GM23248 (cell line): ENCODE results near the gene MFF. TPM values are rescaled to one million over a fixed set of nuclear protein-coding genes. Genes with fewer than 3 reads are reported as not detected.

Experiments used
- DNase-seq: peaks from one replicate; pipeline ENCODE4 v3.0.0-alpha.2; 2015
- H2AFZ ChIP-seq: fragments of 200-600 bp; sonication (generic); 2 replicates; pipeline ENCODE4 v1.6.1; 2016; ENCODE audit warnings: antibody characterized with exemption
- H3F3A ChIP-seq: fragments of 200-600 bp; sonication (generic); 2 replicates; pipeline ENCODE4 v1.6.1; 2016; ENCODE audit warnings: mild to moderate bottlenecking, antibody characterized with exemption, mixed run types; ENCODE audit not compliant: insufficient read depth
- H3K27ac ChIP-seq: fragments of 200-600 bp; sonication (generic); 2 replicates; pipeline ENCODE4 v1.5.1; 2016; ENCODE audit warnings: mild to moderate bottlenecking
- H3K27me3 ChIP-seq: fragments of 200-600 bp; sonication (generic); replicated peaks from 2 replicates; pipeline ENCODE4 v1.6.1; 2016; ENCODE audit warnings: mild to moderate bottlenecking; ENCODE audit not compliant: insufficient read depth
- H3K36me3 ChIP-seq: fragments of 200-600 bp; sonication (generic); 2 replicates; pipeline ENCODE4 v1.6.1; 2016; ENCODE audit warnings: low read depth, mild to moderate bottlenecking
- H3K4me1 ChIP-seq: fragments of 200-600 bp; sonication (generic); 2 replicates; pipeline ENCODE4 v1.6.1; 2016; ENCODE audit warnings: mild to moderate bottlenecking; ENCODE audit not compliant: insufficient read depth
- H3K4me2 ChIP-seq: fragments of 200-600 bp; sonication (generic); one replicate; pipeline ENCODE4 v1.6.1; 2016; ENCODE audit warnings: mild to moderate bottlenecking; ENCODE audit not compliant: unreplicated experiment
- H3K4me3 ChIP-seq: fragments of 200-600 bp; sonication (generic); 2 replicates; pipeline ENCODE4 v1.5.1; 2016; ENCODE audit warnings: mild to moderate bottlenecking
- H3K79me2 ChIP-seq: fragments of 200-600 bp; sonication (generic); 2 replicates; pipeline ENCODE4 v1.6.1; 2016; ENCODE audit warnings: mild to moderate bottlenecking; ENCODE audit not compliant: insufficient read depth
- H3K9ac ChIP-seq: fragments of 200-600 bp; sonication (generic); 2 replicates; pipeline ENCODE4 v1.6.1; 2016; ENCODE audit warnings: mild to moderate bottlenecking
- H3K9me2 ChIP-seq: fragments of 200-600 bp; sonication (generic); 2 replicates; pipeline ENCODE4 v1.6.1; 2016; ENCODE audit warnings: mixed run types, mild to moderate bottlenecking, moderate library complexity; ENCODE audit not compliant: insufficient read depth
- H3K9me3 ChIP-seq: fragments of 200-600 bp; sonication (generic); one replicate; pipeline ENCODE4 v1.6.1; 2017; ENCODE audit warnings: low read depth
- H4K20me1 ChIP-seq: fragments of 200-600 bp; sonication (generic); 2 replicates; pipeline ENCODE4 v1.6.0; 2016; ENCODE audit not compliant: insufficient read depth
- EZH2 ChIP-seq: fragments of 200-600 bp; sonication (generic); IDR thresholded peaks from 2 replicates; pipeline ENCODE4 v1.6.1; 2018; ENCODE audit warnings: antibody characterized with exemption, mild to moderate bottlenecking; ENCODE audit not compliant: insufficient read depth, poor library complexity, severe bottlenecking
- EZH2phosphoT487 ChIP-seq: fragments of 200-600 bp; sonication (generic); IDR thresholded peaks from 2 replicates; pipeline ENCODE4 v1.6.1; 2018; ENCODE audit warnings: antibody characterized with exemption, moderate library complexity, mild to moderate bottlenecking, low read depth; ENCODE audit not compliant: insufficient read depth
- WGBS, 2 experiments: methylation state at CpG; one replicate each; pipeline ENCODE4 v1.1.6; 2015 to 2017; ENCODE audit warnings: low lambda C conversion rate in 2 of 2, low coverage in 1 of 2; ENCODE audit errors: missing lambda C conversion rate in 2 of 2; 5-methylcytosine and 5-hydroxymethylcytosine counted together
- in situ Hi-C: fragments of 300-500 bp; cut with MboI; formaldehyde crosslinking; loops from 2 replicates; pipeline ENCODE4 v1.15.0; 2020
- polyA plus RNA-seq: library from polyadenylated mRNA; unstranded; fragments of >200 nt; fragmentation: Nextera tagmentation; extraction: Ambion mirVana; gene quantifications from 2 replicates; pipeline ENCODE4 v1.2.1, GENCODE V29; 2016
- total RNA-seq: library from RNA; depleted of rRNA; stranded (reverse); fragments of >200 nt; shearing (Covaris generic); gene quantifications from 2 replicates; pipeline ENCODE4 v1.2.3, GENCODE V29; 2014

MFF gene
- total and polyA plus RNA-seq, 2 experiments from 2014 or later: 250 to 301 TPM

DNA sequence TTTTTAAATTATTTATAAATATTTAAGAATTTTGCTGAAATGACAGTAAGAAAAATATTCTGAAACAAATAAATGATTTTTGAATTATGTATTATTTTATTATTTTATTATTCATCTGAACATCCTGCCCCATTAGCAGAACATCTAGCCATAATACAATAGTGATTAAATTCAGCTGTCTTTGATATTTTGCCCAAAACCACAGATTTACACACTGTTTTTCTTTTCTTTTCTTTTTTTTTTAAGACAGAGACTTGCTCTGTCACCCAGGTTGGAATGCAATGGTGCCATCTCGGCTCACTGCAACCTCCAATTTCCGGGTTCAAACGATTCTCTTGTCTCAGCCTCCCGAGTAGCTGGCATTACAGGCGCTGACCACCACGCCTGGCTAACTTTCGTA lies 64.6 kb downstream of the MFF start:
- Histone ChIP-seq H3K4me3 (no peak overlapping the region), H2AFZ (no peak overlapping the region), H3K79me2 (no peaks in the 10 kb centered on the region), H3K27me3 (no peaks in the 10 kb centered on the region), H3K9ac (no peak overlapping the region; the same call in 1 of the 2 replicates), H3K9me3 (no peaks in the 10 kb centered on the region), H3K4me1 (peaks cover 41% of the 10 kb centered on the region), H3K27ac (peak overlapping the region; percentile 82), H3K36me3 (no peaks in the 10 kb centered on the region), H4K20me1 (no peaks in the 10 kb centered on the region), H3K9me2 (no peaks in the 10 kb centered on the region), H3K4me2 (no peak overlapping the region), H3F3A (peaks cover 27% of the 10 kb centered on the region)
- TF ChIP-seq EZH2phosphoT487 (no peak), EZH2 (no peak)
- DNase-seq: no peak
- WGBS, 2 experiments: 88 to 95% methylated on average over 7 of the region's 7 CpGs
- in situ Hi-C loops: no loop called here

DNA sequence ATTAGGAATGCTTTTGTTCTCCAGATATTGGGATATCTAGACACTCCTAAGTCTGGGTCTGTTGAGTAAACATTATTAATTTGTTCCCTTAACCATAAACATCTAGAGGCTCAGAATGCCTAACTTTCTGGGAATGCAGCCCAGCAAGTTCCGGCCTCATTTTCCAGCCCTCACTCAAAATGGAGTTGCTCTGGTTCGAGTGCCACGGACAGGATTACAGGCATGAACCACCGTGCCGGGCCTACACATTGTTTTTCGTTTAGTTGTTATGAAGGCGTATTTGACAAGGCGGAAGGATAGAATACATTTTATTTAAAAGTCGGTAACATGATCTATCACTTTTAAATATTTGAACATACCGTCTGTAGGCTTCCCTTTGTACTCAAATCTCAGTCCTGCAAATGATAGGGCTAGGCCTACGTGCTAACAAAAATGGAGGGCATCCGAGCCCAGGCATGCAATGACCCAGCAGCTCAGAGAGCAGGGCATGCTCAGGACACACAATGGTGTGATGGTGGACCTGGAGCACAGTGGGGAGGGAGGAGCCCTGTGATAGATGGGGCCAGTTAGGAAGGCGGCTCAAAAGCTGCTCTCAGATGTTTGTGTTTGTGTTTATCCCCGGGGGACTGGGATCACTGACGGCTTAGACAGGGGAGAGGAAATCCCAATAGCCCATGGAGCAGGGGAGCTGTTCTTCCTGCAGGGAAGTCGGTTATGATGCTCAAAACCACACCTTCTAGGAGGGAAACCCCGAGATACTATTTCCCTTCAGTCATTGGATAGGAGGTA lies 65.6 kb downstream of the MFF start:
- no peak overlapping the region for H3K4me2 ChIP-seq
- TF ChIP-seq EZH2phosphoT487 (no peak), EZH2 (no peak)
- DNase-seq: no peak
- no peak overlapping the region for H3K27ac ChIP-seq
- peaks cover 41% of the 10 kb centered on the region for H3K4me1 ChIP-seq
- no peak overlapping the region for H3K4me3 ChIP-seq
- H3F3A ChIP-seq: peaks cover 23% of the 10 kb centered on the region
- no peak overlapping the region for H2AFZ ChIP-seq
- in situ Hi-C loops: no loop called here
- H3K9me3 ChIP-seq: no peaks in the 10 kb centered on the region
- H3K9ac ChIP-seq: no peak overlapping the region
- no peaks in the 10 kb centered on the region for H3K79me2 ChIP-seq
- no peaks in the 10 kb centered on the region for H4K20me1 ChIP-seq
- H3K9me2 ChIP-seq: no peaks in the 10 kb centered on the region
- WGBS, 2 experiments: 85 to 88% methylated on average over 17 of the region's 17 CpGs
- no peaks in the 10 kb centered on the region for H3K27me3 ChIP-seq
- H3K36me3 ChIP-seq: no peaks in the 10 kb centered on the region

DNA sequence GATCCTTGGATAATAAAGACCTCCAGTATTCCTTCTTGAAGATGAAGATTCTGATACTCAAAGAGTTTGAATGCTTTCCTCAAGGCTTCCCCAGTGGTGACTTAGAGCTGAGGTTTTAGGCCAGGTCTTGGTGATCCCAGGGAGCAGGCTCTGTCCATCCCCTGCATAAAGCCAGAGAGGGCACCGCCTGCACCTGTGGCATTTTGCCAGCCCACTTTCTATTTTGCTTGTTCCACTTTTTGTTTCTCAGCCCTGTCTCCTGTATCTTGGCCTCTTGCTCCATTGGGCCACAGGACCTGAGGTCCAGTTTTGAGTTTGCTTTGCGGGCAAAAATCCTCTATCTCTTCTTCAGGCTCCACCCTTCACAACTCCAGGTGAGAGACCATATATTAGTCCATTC lies 69.3 kb downstream of the MFF start:
- Histone ChIP-seq H3F3A (peaks cover 18% of the 10 kb centered on the region), H3K27ac (0 out of 2 replicates have a peak overlapping the region, but pooled peaks have one; percentile 13), H3K4me3 (no peak overlapping the region), H2AFZ (no peak overlapping the region), H3K4me1 (peaks cover 27% of the 10 kb centered on the region), H3K4me2 (no peak overlapping the region), H3K9me3 (no peaks in the 10 kb centered on the region), H3K79me2 (no peaks in the 10 kb centered on the region), H3K9ac (peak overlapping the region; percentile 49; the same call in 1 of the 2 replicates), H3K27me3 (no peaks in the 10 kb centered on the region), H4K20me1 (no peaks in the 10 kb centered on the region), H3K36me3 (no peaks in the 10 kb centered on the region), H3K9me2 (no peaks in the 10 kb centered on the region)
- in situ Hi-C loops: no loop called here
- no peak for DNase-seq
- 98 to 100% methylated on average over 2 of the region's 2 CpGs for WGBS, 2 experiments
- TF ChIP-seq EZH2phosphoT487: no peak
- TF ChIP-seq EZH2: no peak

DNA sequence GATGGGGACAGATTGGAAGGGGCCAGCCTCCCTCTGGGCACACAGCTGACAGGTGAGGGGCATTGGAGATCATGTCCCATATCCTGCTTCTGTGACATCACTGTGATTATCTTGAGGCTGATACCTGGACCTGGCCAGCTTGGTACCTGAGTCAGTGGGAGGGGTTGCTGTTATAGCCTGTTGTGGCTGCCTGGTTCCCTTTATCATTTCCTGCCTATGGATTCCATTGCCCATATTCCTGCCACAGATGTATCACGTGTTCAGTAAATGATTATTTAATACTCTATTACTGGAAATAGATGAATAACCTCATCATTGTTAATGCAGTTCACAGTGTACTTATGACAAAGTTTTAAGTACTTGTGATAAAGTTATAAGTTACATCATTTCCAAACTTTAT lies 70.5 kb downstream of the MFF start:
- TF ChIP-seq EZH2 (no peak), EZH2phosphoT487 (no peak)
- H3K4me1 ChIP-seq: peaks cover 21% of the 10 kb centered on the region
- in situ Hi-C loops: no loop called here
- no peak overlapping the region for H3K4me3 ChIP-seq
- no peak overlapping the region for H2AFZ ChIP-seq
- H3K9me3 ChIP-seq: no peaks in the 10 kb centered on the region
- no peak overlapping the region for H3K9ac ChIP-seq
- H3K27me3 ChIP-seq: no peaks in the 10 kb centered on the region
- no peaks in the 10 kb centered on the region for H3K79me2 ChIP-seq
- H3K4me2 ChIP-seq: no peak overlapping the region
- H3K9me2 ChIP-seq: no peaks in the 10 kb centered on the region
- no peaks in the 10 kb centered on the region for H3K36me3 ChIP-seq
- no peak overlapping the region for H3K27ac ChIP-seq
- peaks cover 10% of the 10 kb centered on the region; the same call in 1 of the 2 replicates for H3F3A ChIP-seq
- 92 to 96% methylated on average over 1 of the region's 1 CpG for WGBS, 2 experiments
- DNase-seq: no peak
- H4K20me1 ChIP-seq: no peaks in the 10 kb centered on the region

DNA sequence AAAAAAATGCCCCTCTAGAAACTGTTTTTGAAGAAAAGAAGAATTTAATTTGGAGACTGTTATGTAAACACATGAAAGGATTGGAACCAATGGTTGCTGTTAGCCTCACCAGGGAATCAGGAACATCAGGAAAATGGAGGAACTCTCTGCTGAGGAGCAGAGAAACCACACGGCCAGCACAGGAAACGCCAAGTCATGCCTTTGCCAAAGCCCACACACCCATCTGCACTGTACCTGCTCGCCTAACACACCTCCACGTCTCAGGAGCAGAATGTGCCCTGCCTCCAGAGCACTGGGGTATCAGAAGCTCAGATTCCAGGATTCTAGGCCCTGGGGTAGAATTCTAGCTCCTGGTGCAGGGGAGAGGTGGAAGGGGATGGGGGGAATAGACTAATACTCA lies 72.5 kb downstream of the MFF start:
- WGBS, 2 experiments: 77 to 92% methylated on average over 4 of the region's 4 CpGs
- DNase-seq: no peak
- TF ChIP-seq EZH2phosphoT487 (no peak), EZH2 (no peak)
- H3K4me3 ChIP-seq: no peak overlapping the region
- H3F3A ChIP-seq: peaks cover 10% of the 10 kb centered on the region; the same call in 1 of the 2 replicates
- H3K9me2 ChIP-seq: no peaks in the 10 kb centered on the region
- no peaks in the 10 kb centered on the region for H3K36me3 ChIP-seq
- in situ Hi-C loops: no loop called here
- no peak overlapping the region for H3K27ac ChIP-seq
- no peaks in the 10 kb centered on the region for H4K20me1 ChIP-seq
- no peaks in the 10 kb centered on the region for H3K9me3 ChIP-seq
- H3K27me3 ChIP-seq: no peaks in the 10 kb centered on the region
- peaks cover 17% of the 10 kb centered on the region for H3K4me1 ChIP-seq
- H3K79me2 ChIP-seq: no peaks in the 10 kb centered on the region
- H3K4me2 ChIP-seq: no peak overlapping the region
- no peak overlapping the region for H2AFZ ChIP-seq
- H3K9ac ChIP-seq: no peak overlapping the region
